NCI-H774 (cell line): Measurements from ENCODE around the gene GNPTAB.

ENCODE experiments used
- DNase-seq: peaks from one replicate; lab custom pipeline; 2025; lab: John Stamatoyannopoulos, UW

Gene GNPTAB

DNA sequence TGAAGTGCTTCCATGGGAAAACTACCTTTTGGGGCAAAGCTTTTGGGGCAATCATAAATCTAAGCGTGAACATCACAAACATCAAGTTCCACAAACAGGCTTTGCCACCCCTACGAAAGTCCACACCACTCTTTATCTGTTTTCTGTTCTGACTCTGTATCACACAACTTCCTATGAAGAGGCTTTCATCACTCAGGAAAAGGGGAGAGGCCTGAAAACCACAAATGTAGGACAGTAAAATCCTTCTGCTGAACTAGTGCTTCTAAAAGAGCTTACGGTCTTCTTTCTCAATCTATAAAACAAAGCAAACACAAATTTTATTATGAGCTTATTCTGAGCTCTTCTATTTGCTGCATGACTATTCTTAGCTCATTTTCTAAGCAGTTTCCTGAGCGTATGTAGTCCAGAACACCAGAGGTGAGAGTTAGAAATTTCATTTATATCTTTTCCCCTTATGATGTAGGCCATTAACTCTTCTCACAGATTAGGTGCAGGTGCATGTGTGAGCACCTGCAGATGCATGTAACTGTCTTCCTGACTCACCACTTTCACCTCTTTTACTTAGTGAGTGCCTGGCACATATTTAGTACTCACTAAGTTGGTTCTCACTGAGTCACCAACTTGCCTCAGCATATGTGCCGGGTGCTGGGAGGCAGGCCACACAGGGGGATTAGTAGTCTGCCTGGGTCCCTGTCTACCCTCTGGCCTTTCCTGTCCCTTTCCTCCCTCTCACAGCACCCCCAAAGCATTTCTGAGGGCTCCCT is 58.6 kb downstream of the GNPTAB start:
- DNase-seq: no peak

DNA sequence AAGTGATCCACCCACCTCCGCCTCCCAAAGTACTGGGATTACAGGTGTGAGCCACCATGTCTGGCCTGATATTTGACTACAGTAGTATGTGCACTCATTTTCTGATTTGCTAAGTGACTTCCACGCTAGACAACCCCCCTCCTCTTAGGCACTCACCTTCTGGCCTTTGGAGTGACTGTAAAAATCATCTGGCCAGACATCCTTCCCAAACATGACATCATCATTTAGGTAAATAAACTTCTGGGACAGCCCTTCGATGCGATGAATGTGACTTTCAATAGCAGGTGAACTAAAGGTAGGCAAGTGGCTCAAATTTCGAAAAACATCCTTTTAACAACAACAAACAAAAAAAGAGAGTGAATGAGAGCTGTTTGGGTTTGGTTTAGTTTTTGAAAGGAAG is 60.9 kb downstream of the GNPTAB start:
- DNase-seq: no peak

DNA sequence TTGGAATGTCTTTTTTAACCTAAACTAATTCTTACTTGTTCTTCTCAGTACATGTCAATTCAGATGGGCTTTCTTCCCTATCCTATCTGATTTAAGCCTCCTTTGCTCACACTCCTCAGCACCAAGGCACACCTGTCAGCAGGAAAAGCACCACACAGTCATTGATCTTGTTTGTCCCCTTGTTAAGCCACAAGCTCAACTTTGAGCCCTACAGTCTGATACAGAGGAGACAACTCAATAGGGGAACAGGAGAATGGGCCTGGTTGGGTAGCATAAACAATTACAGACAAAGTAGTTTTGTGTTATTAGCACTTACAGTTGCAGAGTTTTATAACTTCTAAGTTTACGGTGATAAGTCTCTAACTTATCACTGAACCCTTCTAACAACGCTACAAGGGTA is 62.0 kb downstream of the GNPTAB start:
- DNase-seq: no peak

DNA sequence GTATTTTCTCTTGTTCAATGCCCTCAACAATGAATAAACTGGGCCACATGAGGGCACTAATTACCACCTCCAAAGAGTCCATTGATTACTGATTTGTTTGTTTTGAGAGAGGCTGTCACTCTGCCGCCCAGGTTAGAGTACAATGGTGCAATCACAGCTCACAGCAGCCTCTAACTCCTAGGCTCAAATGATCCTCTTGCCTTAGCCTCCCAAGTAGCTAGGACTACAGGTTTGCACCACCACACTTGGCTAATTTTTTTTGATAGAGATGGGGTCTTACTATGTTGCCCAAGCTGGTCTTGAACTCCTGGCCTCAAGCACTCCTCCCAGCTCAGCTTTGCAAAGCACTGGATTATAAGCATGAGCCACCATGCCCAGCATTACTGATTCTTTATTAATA is 63.2 kb downstream of the GNPTAB start:
- no peak for DNase-seq

DNA sequence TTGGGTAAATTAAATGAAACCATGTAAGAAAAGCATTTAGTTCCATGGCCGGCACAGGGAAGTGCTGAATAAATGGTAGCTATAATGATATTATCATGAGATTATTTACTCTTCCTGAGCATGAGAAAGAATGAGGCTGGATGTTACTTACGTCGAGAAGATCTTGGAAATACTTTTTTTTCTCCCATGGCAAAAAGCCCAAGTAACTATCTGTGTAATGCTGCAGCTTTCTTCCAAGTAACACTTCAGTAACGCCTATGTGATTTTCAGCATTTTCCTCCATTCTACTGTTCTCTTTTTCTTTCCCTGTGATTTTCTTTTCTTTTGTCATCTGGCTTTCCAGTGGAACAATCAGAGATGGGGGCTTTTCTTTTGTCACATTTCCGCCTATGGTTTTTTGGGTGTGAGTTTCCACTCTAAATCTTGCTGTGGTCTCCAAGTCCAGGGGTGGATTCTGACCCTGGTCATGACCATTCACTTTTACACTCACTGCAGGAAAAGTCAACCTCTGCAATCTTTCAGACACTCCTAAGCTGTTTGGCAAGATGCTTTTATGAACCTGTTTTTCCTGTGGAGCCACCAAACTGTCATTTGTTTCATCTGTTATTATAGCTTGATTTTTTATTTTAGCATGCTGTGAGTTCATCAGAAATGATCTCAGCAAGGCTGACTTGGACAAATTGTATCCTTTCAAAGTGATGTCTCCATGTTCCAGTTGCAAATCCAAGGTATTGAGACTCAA is 66.5 kb downstream of the GNPTAB start:
- DNase-seq: no peak

DNA sequence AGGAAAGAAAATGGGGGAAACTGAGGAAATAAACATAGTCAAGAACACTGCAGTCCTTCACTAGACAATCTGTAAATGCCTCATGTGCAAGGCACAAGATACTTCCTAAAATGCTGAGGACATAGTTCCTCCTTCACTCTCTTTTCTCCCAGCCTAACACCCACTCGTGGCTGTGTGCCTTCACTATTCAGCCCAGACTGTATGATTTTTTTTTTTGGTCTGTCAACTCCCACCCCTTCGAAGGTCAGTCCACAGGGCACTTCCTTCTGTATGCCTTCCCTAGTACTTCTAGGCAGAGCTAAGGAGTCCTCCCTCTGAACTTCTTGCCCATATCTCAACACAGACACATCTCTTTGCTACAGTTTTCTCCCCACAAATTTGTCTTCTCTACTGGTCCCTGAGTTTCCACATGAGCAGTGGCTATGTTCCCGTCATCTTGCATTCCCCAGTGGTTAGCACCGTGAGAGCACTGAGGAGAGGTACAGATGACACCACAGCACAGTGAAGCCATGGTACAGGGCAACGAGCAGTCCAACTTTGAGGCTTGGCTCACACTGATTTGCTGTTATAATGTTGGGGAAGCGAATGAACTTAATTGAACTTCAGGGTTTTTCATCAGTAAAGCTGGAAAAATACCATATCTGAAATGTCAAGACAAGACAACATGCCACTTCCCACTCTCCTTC is 67.4 kb downstream of the GNPTAB start:
- no peak for DNase-seq

DNA sequence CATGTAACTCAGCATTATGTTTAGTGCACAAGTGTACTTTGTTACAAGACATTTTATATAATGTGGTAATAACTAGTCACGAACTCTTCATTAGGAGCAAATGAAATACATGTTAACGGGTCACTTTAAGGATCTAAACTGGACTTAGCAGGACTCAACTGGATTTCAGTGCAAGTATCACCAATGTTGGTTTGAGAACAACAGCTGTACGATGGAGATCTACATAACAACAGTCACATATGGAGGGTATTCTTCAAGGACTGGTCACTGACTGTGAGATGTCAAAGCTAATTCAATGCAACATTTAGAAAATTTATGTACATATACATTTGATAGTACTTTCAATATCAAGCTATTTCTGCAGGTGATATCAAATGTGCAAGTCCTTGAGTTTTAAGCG is 69.0 kb downstream of the GNPTAB start:
- no peak for DNase-seq

DNA sequence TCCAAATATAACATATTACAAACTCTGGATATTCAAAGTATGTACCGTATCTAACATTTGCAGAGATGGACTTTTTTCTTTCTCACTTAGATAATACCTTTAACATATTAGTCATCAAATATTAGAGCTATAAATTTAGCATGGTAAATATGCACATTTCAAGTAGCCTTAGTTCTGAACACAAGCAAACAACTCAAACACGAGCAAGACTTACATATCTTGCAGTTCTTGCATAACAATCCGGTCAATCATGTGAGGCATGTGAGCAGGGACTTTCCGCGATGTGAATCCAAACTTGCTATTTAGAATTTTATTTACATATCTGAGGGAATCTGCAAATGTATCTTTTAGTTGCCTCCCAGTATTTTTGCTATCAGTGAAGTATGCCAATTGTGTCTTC is 69.4 kb downstream of the GNPTAB start:
- DNase-seq: no peak

DNA sequence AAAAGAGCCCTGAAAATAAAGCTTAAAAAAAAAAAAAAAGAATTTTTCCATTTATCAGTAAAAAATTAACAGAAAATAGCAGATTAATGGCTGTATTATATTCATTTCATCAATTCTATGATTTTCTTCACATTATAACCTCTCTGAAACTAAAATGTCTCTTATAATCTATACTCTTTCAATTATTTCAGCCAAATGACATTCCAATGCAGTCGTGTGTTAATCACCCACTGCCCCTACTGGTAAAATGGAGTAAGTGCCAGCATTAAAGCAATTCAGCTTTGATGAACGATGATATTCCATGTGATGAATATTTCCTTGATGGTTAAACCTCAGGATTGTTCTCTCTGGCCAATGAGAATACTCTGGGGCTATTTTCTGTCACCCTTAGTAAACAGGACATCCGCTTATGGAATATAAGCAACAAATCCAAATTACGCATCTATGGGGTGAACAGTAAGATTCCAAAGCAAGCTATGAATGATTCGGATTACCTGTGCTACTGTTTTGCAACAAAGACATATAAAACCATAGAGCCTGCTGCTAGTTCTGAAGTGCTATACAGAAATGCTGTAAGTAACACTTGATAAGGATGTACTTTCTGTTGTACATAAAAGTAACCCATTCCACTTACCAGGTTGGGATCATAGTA is 71.2 kb downstream of the GNPTAB start:
- no peak for DNase-seq

DNA sequence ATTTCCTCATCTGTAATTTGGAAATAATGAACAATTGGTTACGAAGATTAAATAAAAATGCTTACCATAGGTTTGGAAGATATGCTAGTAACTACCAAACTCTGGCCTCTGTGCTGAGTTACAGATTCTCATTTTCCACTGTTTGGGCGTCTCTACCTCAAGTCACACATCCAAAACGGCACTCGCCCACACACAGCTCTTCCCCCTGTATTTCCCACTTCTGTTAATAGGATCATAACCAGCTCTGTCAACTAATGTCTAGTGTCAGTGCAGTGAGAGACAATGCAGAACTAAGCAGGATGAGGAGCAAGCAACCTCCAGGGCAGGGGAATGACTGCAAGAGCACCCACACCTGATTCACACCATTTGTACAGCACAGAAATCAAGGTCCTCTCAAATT is 80.6 kb downstream of the GNPTAB start:
- DNase-seq: no peak

DNA sequence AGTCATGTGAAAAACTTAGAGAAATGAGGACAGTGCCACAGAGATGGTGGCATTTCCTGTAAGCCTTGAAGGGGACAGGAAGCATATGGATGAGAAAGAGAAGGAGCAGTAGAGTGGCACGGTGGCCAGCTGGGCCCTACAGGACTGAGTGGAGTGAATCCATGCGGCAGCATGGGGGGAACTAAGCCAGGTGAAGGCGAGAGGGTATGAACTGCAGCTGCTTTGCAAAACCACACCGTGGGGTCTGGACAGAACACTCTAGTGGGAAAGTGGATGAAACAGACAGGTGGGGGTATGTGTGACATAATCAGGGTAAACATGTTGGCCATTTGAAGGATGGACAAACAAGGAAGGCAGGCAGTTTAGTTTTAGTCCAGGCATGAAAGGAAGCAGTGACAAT is 81.1 kb downstream of the GNPTAB start:
- DNase-seq: no peak

DNA sequence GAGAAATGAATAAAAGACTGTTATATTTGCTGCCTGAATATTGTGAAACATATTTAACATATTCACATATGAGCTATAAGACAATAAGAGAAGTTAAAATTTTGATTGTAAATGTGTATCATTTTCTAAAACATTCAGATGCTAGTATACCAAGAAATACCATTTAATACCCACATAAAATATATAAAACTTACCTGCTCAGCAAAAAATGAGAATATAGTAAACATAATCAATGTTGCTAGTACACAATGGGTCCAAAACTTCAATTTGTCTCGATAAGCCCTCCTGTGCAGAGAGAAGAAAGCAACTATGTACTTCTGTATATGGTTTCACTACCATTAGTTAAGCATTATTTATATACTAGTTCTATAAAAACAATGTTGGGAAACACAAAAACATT is 81.9 kb downstream of the GNPTAB start:
- DNase-seq: no peak

DNA sequence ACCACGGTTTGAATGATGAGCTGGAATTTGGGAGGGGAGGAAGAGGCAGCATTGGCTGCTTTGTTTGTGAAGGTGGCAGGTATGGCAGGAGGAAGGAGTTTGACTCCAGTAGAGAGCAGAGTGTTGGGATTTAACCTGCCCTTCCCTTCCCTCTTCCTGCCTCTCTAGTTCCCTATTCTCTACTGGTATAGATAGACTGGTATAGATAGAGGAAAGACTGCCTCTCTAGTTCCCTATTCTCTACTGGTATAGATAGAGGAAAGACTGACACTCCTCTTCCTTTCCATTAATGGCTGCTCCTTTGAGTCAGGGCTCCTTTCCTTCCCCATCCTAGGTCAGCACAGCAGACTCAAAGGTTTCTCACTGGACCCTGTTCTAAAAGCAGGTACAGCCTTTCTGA is 83.1 kb downstream of the GNPTAB start:
- no peak for DNase-seq

DNA sequence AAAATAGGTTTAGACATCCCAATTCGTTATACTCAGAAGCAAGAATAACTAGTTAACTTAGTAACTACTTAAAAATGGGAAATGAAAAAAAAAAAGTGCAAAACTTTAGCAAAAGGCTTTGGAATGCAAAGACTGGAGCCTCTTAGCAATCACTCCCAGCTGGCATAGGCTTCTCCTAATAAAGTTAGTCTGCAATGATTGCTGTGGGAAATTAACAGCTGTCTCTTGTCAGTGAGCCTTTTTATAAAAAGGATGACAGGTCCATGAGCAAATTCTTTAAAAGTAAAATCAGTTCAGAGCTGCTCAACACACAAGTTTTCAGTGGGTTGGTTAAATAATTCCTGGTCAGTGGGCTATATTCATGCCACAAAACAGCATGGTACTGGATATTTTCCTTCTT is 84.1 kb downstream of the GNPTAB start:
- DNase-seq: no peak

DNA sequence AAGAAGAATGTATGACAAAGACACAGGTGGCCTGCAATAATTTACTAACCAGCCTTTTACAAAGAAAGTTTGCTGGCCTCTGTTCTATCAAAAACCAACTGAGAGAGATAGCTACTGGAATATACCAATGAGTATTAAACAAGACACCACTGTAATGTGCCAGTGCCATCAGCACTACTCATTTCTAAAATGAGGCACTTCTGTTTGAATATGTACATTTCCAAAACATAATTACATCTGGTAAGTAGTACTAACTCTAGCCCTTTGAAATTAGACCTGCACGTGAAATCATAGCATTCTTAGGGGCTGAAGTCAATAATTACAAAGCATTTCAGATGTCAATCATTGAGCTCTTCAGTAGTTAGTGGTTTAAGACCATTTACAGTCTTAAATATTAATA is 84.6 kb downstream of the GNPTAB start:
- no peak for DNase-seq

DNA sequence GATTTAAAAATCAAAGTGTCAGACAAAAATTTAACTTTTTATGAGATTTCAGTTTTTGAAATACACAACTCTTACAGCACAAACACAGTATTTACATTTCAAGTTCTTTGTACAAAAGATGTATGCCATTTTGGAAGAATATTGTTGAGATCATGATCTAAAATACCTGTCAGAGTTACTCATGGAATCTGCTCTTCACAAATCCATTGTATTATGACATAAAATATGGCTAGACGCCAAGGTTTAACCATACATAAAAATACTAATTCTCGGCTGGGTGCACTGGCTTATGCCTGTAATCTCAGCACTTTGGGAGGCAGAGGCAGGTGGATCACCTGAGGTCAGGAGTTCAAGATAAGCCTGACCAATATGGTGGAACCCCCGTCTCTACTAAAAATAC is 85.3 kb downstream of the GNPTAB start:
- no peak for DNase-seq

DNA sequence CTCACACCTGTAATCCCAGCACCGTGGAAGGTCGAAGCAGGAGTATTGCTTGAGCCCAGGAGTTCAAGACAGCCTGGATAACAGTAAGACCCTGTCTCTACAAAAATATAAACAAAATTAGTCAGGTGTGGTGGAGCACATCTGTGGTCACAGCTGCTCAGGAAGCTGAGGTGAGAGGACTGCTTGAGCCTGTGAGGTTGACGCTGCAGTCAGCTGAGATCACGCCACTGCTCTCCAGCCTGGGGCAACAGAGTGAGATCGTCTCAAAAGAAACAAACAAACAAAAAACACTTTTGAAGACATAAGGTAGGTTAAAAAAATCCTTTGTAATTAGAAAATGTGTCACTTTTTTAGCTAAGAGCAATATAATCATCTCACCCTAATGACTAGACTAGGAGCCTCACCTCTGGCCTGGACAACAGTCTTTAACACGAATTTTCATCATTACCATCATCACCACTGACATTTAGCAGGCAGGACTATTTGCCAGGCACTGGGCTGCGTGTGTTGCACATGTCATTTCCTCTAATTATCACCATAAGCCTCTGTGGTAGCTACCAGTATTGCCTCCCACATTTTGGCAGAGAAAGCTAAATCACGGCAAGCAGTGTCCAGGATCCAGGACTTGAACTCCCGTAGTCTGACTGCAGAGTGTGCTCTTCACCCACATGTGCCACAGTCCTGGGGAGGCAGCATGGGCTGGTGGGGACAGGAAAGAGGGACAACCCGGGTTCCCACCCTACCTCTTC is 86.9 kb downstream of the GNPTAB start:
- DNase-seq: no peak

DNA sequence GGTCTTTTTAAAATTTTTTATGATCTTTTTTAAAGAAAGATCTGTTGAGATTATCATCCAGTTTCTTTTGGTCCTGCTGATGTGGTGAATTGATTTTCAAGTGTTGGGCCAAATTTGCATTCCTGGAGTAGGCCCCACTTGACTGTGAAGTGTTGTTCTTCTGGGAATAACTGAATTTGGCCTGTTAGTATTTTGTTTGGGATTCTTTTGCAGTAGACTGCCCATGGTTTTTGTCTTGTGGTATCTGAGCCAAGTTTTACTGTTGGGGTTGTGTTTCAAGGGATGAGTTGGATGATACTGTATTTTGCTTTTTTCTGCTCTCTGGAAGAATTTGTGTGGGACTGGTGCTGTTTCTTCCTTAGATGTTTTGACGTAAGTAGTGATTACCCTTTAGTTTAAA is 87.5 kb downstream of the GNPTAB start:
- no peak for DNase-seq

DNA sequence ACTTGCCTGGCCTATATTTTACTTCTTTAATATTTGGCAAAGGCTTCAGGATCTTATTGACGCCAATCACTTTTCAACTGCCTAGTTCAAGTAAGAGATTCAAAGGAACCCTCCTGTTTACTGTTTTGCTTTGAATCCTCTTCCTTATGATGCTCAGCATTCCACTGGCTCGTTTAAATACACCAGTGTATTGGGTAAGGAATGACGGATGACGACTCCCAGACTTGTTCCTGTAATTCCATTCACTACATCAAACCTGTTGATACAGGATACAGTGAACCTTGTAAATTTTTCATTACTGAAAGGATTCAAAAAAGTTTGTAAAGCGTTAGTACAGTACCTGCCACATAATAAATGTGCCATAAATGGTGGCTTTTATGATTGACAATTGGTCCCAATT is 89.8 kb downstream of the GNPTAB start:
- DNase-seq: no peak

DNA sequence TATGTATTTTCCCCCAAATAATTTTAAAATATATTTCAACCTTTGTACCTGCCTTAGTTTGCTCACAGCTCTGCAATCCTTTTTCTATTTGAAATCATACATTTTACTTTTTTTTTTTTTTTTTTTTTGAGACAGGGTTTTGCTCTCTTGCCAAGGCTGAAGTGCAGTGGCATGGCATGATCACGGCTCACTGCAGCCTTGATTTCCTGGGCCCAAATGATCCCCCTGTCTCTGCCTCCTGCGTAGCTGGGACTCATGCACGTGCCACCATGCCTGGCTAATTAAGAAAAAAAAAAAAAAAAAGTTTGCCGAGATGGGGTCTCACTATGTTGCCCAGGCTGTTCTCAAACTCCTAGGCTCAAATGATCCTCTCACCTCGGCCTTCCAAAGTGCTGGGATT is 90.2 kb downstream of the GNPTAB start:
- no peak for DNase-seq

DNA sequence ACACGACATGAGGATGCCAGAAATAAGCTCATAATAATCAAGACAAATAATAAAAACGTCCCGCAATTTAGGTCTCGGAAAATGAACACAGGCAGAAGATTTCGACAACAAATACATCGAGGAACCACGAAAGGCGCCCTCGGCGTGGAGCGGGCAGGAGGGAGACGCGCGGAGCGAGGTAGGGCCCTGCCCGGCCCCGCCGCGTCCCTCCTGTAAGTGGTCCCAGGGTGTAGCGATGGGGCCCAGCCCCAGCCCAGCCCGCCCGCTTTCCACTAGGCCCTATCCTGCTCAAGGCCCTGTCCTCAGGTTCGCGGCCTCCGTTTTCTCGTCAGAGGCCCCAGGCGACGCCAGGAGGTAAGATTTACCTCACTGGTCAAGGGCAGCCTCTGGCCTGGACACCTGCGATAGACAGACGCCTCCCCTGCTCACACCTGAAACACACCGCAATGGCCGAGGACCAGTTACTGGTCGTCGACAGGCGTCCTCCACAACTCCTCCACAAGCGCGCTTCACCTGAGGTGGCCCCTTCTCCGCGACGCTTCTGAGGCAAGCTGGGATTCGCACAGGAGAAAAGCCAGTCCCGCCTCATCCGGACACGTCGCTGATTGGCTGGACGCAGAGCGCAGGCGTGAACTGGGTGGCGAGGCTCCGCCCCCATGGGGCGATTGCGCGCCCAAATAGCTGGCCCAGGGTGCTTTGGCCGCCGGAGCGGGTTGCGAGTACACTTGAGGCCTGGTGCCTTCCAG is 91.7 kb downstream of the GNPTAB start, which contains the start of gene SYCP3:
TSS of gene SYCP3 (minus strand) at position 543 of the 746 bp plus-strand sequence. CDS start 1,527 bp downstream, outside the sequence.
- no peak for DNase-seq
